H9 (cell line): ENCODE results near the gene CD180. TPM values are rescaled to one million over a fixed set of nuclear protein-coding genes. Genes with fewer than 3 reads are reported as not detected.

ENCODE experiments used
- DNase-seq: peaks from one replicate; pipeline ENCODE4 v3.0.0-alpha.2; 2017
- H2AFZ ChIP-seq: one replicate; pipeline ENCODE4 v1.6.1; 2013; ENCODE audit warnings: mild to moderate bottlenecking, low read length, control low read depth, moderate library complexity
- H2AK5ac ChIP-seq: 2 replicates; pipeline ENCODE4 v1.6.1; 2013; ENCODE audit warnings: low read length, control low read depth, mixed read lengths; ENCODE audit not compliant: insufficient read length
- H2BK120ac ChIP-seq: one replicate; pipeline ENCODE4 v1.6.1; 2013; ENCODE audit warnings: low read depth, mild to moderate bottlenecking, low read length, control low read depth, inconsistent platforms; ENCODE audit not compliant: poor library complexity, severe bottlenecking
- H2BK12ac ChIP-seq: 2 replicates; pipeline ENCODE4 v1.6.1; 2013; ENCODE audit warnings: low read length, control low read depth, mixed read lengths, low read depth; ENCODE audit not compliant: insufficient read length
- H2BK15ac ChIP-seq: 2 replicates; pipeline ENCODE4 v1.6.1; 2013; ENCODE audit warnings: low read depth, low read length, control low read depth
- H2BK20ac ChIP-seq: one replicate; pipeline ENCODE4 v1.6.1; 2013; ENCODE audit warnings: low read depth, mild to moderate bottlenecking, low read length, control low read depth, inconsistent platforms; ENCODE audit not compliant: poor library complexity, severe bottlenecking
- H2BK5ac ChIP-seq: 2 replicates; pipeline ENCODE4 v1.6.1; 2013; ENCODE audit warnings: low read length, control low read depth, mixed read lengths; ENCODE audit not compliant: insufficient read length
- H3K14ac ChIP-seq: 2 replicates; pipeline ENCODE4 v1.6.1; 2013; ENCODE audit warnings: low read length, control low read depth; ENCODE audit not compliant: insufficient read depth
- H3K18ac ChIP-seq: 2 replicates; pipeline ENCODE4 v1.6.1; 2013; ENCODE audit warnings: low read depth, mild to moderate bottlenecking, mixed read lengths, low read length, control low read depth; ENCODE audit not compliant: insufficient read length
- H3K23ac ChIP-seq: 2 replicates; pipeline ENCODE4 v1.6.1; 2013; ENCODE audit warnings: low read length, control low read depth, mixed read lengths, low read depth; ENCODE audit not compliant: insufficient read length
- H3K23me2 ChIP-seq: 2 replicates; pipeline ENCODE4 v1.6.1; 2013; ENCODE audit warnings: low read depth, mild to moderate bottlenecking, mixed read lengths, low read length, control low read depth; ENCODE audit not compliant: insufficient read length, poor library complexity, severe bottlenecking
- H3K27ac ChIP-seq: 2 replicates; pipeline ENCODE4 v1.5.1; 2013; ENCODE audit warnings: low read length, control low read depth, mixed read lengths, low read depth; ENCODE audit not compliant: insufficient read length
- H3K27me3 ChIP-seq: 2 replicates; pipeline ENCODE4 v1.6.1; 2013; ENCODE audit warnings: low read length, control low read depth, inconsistent platforms; ENCODE audit not compliant: insufficient read depth
- H3K4ac ChIP-seq: 2 replicates; pipeline ENCODE4 v1.6.1; 2013; ENCODE audit warnings: low read depth, mild to moderate bottlenecking, control low read depth, inconsistent platforms, low read length, moderate library complexity
- H3K4me1 ChIP-seq: 2 replicates; pipeline ENCODE4 v1.6.1; 2013; ENCODE audit warnings: low read length, control low read depth, inconsistent platforms; ENCODE audit not compliant: insufficient read depth
- H3K4me2 ChIP-seq: 2 replicates; pipeline ENCODE4 v1.6.1; 2013; ENCODE audit warnings: low read length, control low read depth, mixed read lengths; ENCODE audit not compliant: insufficient read length, insufficient read depth
- H3K56ac ChIP-seq: 2 replicates; pipeline ENCODE4 v1.6.1; 2013; ENCODE audit warnings: low read depth, mild to moderate bottlenecking, mixed read lengths, low read length, control low read depth; ENCODE audit not compliant: insufficient read length
- H3K79me1 ChIP-seq: 2 replicates; pipeline ENCODE4 v1.6.1; 2013; ENCODE audit warnings: low read depth, mild to moderate bottlenecking, moderate library complexity, low read length, control low read depth, inconsistent platforms; ENCODE audit not compliant: insufficient read depth, poor library complexity, severe bottlenecking
- H3K79me2 ChIP-seq: 2 replicates; pipeline ENCODE4 v1.6.1; 2013; ENCODE audit warnings: low read length, control low read depth, inconsistent platforms; ENCODE audit not compliant: insufficient read depth
- H3K9ac ChIP-seq: 2 replicates; pipeline ENCODE4 v1.6.1; 2013; ENCODE audit warnings: low read length, control low read depth, mixed read lengths; ENCODE audit not compliant: insufficient read length; ENCODE audit errors: extremely low read depth
- H3K9me3 ChIP-seq: one replicate; pipeline ENCODE4 v1.6.1; 2013; ENCODE audit warnings: low read depth, low read length, inconsistent platforms; ENCODE audit not compliant: control insufficient read depth
- H3T11ph ChIP-seq: one replicate; pipeline ENCODE4 v1.6.1; 2013; ENCODE audit warnings: mild to moderate bottlenecking, low read length, control low read depth, inconsistent platforms
- H4K20me1 ChIP-seq: one replicate; pipeline ENCODE4 v1.6.1; 2013; ENCODE audit not compliant: control insufficient read depth, insufficient read length, insufficient read depth
- H4K5ac ChIP-seq: 2 replicates; pipeline ENCODE4 v1.6.1; 2013; ENCODE audit warnings: low read depth, mild to moderate bottlenecking, mixed read lengths, low read length, control low read depth; ENCODE audit not compliant: insufficient read length
- H4K8ac ChIP-seq: replicated peaks from 2 replicates; pipeline ENCODE4 v1.6.1; 2013; ENCODE audit warnings: low read length, control low read depth, mixed read lengths, low read depth; ENCODE audit not compliant: insufficient read length
- H4K91ac ChIP-seq: 2 replicates; pipeline ENCODE4 v1.6.1; 2013; ENCODE audit warnings: low read depth, mild to moderate bottlenecking, moderate library complexity, mixed read lengths, low read length, control low read depth; ENCODE audit not compliant: insufficient read length
- H3K27ac Mint-ChIP-seq, 3 experiments: 2 replicates in 2 of 3; 3 replicates in 1 of 3; pipeline ENCODE4 v1.8.0; 2020 to 2021; ENCODE audit warnings: mixed read lengths in 3 of 3, mild to moderate bottlenecking in 1 of 3, moderate library complexity in 1 of 3
- H3K27me3 Mint-ChIP-seq: 2 replicates; pipeline ENCODE4 v1.8.0; 2021; ENCODE audit warnings: low read depth, mild to moderate bottlenecking, moderate library complexity, mixed read lengths
- H3K36me3 Mint-ChIP-seq, 3 experiments: 2 replicates in 2 of 3; 3 replicates in 1 of 3; pipeline ENCODE4 v1.8.0; 2020 to 2021; ENCODE audit warnings: low read depth in 3 of 3, mixed read lengths in 3 of 3; ENCODE audit not compliant: insufficient read depth in 1 of 3
- H3K4me1 Mint-ChIP-seq, 2 experiments: 2 replicates each; pipeline ENCODE4 v1.8.0; 2020; ENCODE audit warnings: mixed read lengths in 2 of 2
- H3K4me3 Mint-ChIP-seq, 2 experiments: 2 replicates in 1 of 2; 3 replicates in 1 of 2; pipeline ENCODE4 v1.8.0; 2020 to 2021; ENCODE audit warnings: mild to moderate bottlenecking in 2 of 2, mixed read lengths in 2 of 2, moderate library complexity in 1 of 2
- H3K9me3 Mint-ChIP-seq, 2 experiments: 2 replicates in 1 of 2; 3 replicates in 1 of 2; pipeline ENCODE4 v1.8.0; 2020; ENCODE audit warnings: mild to moderate bottlenecking in 2 of 2, mixed read lengths in 2 of 2, moderate library complexity in 1 of 2
- CTCF ChIP-seq: fragments of 200-600 bp; sonication (generic); conservative IDR thresholded peaks from 3 replicates; pipeline ENCODE4 v1.8.0; 2021; ENCODE audit warnings: antibody characterized with exemption, mild to moderate bottlenecking
- total RNA-seq: library from RNA; stranded (reverse); gene quantifications from 2 replicates; pipeline ENCODE4 v1.2.1, GENCODE V29; 2021

CD180 gene
- total RNA-seq, 1 experiment from 2014 or later: not detected

DNA sequence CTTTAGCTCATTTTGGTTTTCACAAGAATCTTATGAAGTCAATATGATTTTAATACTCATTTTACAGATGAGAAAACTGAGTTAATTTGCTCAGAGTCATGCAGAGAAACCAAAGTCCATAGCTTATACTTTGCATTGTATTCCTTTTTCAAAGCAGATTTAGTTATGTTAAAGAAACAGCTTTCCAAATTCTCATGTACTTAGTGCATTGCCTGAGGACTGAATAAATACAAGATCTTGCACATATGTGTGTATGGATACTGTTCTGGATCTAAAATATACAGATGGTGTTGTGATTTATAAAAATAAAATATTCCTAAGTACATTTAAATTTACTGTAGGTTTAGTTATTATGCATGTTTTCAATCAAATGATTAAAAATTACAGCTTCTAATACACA, 43.5 kb upstream of the CD180 start:
- no peak overlapping the region for H4K91ac ChIP-seq
- H2BK5ac ChIP-seq: no peak overlapping the region
- no peak overlapping the region for H2AK5ac ChIP-seq
- Mint-ChIP-seq H3K9me3 (no peaks in the 10 kb centered on the region), H3K27me3 (peaks cover 5% of the 10 kb centered on the region), H3K36me3 (no peaks in the 10 kb centered on the region; a peak in 1 of 7 replicates), H3K4me3 (no peak overlapping the region), H3K4me1 (peaks cover 0 to 2% of the 10 kb centered on the region in 2 experiments; a peak in 1 of 4 replicates), H3K27ac (no peak overlapping the region)
- H2BK12ac ChIP-seq: no peak overlapping the region
- H3K79me2 ChIP-seq: no peaks in the 10 kb centered on the region
- H3K4me1 ChIP-seq: no peaks in the 10 kb centered on the region
- H3K9ac ChIP-seq: no peak overlapping the region
- no peak overlapping the region for H2BK120ac ChIP-seq
- no peak overlapping the region for H3K18ac ChIP-seq
- H2AFZ ChIP-seq: no peak overlapping the region
- TF ChIP-seq CTCF: no peak
- no peak overlapping the region for H3K23ac ChIP-seq
- no peak for DNase-seq
- H4K5ac ChIP-seq: no peak overlapping the region
- H3K14ac ChIP-seq: no peak overlapping the region
- no peak overlapping the region for H3K27ac ChIP-seq
- H4K20me1 ChIP-seq: no peaks in the 10 kb centered on the region
- H3K4me2 ChIP-seq: no peak overlapping the region
- no peak overlapping the region for H3K4ac ChIP-seq
- H3K9me3 ChIP-seq: no peaks in the 10 kb centered on the region
- no peak overlapping the region for H4K8ac ChIP-seq
- H2BK20ac ChIP-seq: no peak overlapping the region
- no peak overlapping the region for H2BK15ac ChIP-seq
- no peaks in the 10 kb centered on the region for H3K27me3 ChIP-seq
- no peak overlapping the region for H3K56ac ChIP-seq
- H3K23me2 ChIP-seq: no peaks in the 10 kb centered on the region
- no peak overlapping the region for H3T11ph ChIP-seq
- H3K79me1 ChIP-seq: no peaks in the 10 kb centered on the region
